K562 (cell line): ENCODE results near the gene DLST. TPM values are rescaled to one million over a fixed set of nuclear protein-coding genes. Genes with fewer than 3 reads are reported as not detected.

Experiments
- ATAC-seq: fragments of 200-7000 bp; cut with Tn5 transposase; 3 replicates; pipeline ENCODE4 v1.9.1; 2020; ENCODE audit warnings: moderate library complexity
- BruUV-seq: library from RNA; stranded (reverse); fragments of 400-500 nt; replicated peaks from 2 replicates; lab custom pipeline; 2021; lab: Mats Ljungman, UMichigan
- CTCF ChIA-PET: fragments of 300-600 bp; formaldehyde crosslinking; extraction: SDS; loops from one replicate; lab custom pipeline; 2021; ENCODE audit warnings: low intra/inter-chr PET ratio; lab: Yijun Ruan, JAX
- POLR2A ChIA-PET: fragments of 300-600, 350-650 bp; sonication (Branson Sonifier 250); formaldehyde crosslinking; extraction: SDS; loops from one replicate; lab custom pipeline; 2021; ENCODE audit warnings: antibody characterized with exemption, inconsistent platforms; lab: Yijun Ruan, JAX
- DNase-seq, 4 experiments: peaks; one replicate each; pipeline versions ENCODE4 v3.0.0 to v3.0.0-alpha.2; 2011 to 2018; ENCODE audit warnings: low spot score in 3 of 4, mixed read lengths in 3 of 4; ENCODE audit errors: extremely low read depth in 1 of 4
- FAIRE-seq: peaks from 2 replicates; lab custom pipeline; 2011; peaks lifted over from hg19 to GRCh38; lab: Jason Lieb, UNC
- H2AFZ ChIP-seq: 2 replicates; pipeline ENCODE4 v1.6.0; 2011; ENCODE audit warnings: low read depth, low read length, control low read depth, inconsistent platforms
- H3K27ac ChIP-seq: fragments of 200-600 bp; 3 replicates; pipeline ENCODE4 v1.8.0; 2011; ENCODE audit warnings: low read depth, mild to moderate bottlenecking, control low read depth, inconsistent platforms, low read length, moderate library complexity, mixed read lengths; ENCODE audit errors: extremely low read depth
- H3K27me3 ChIP-seq, 2 experiments: fragments of 300-600 bp in 1 of 2; 2 replicates in 1 of 2; 3 replicates in 1 of 2; pipeline versions ENCODE4 v1.6.0 to v1.8.0; 2011; ENCODE audit warnings: inconsistent platforms in 2 of 2, low read length in 2 of 2, mild to moderate bottlenecking in 1 of 2, mixed read lengths in 1 of 2, moderate library complexity in 1 of 2; ENCODE audit not compliant: control insufficient read depth in 2 of 2, insufficient read depth in 2 of 2
- H3K36me3 ChIP-seq: fragments of 300-600 bp; 3 replicates; pipeline ENCODE4 v1.8.0; 2011; ENCODE audit warnings: mild to moderate bottlenecking, low read length, inconsistent platforms; ENCODE audit not compliant: control insufficient read depth, insufficient read depth
- H3K4me1 ChIP-seq, 2 experiments: fragments of 200-600 bp in 1 of 2; replicated peaks in 1 of 2; 2 replicates in 1 of 2; 3 replicates in 1 of 2; pipeline versions ENCODE4 v1.5.1 to v1.8.0; 2011; ENCODE audit warnings: inconsistent platforms in 2 of 2, low read length in 2 of 2, mild to moderate bottlenecking in 1 of 2, mixed read lengths in 1 of 2, moderate library complexity in 1 of 2; ENCODE audit not compliant: control insufficient read depth in 2 of 2, insufficient read depth in 2 of 2
- H3K4me2 ChIP-seq: 2 replicates; pipeline ENCODE4 v1.6.1; 2011; ENCODE audit warnings: low read length, control low read depth, inconsistent platforms, mixed read lengths; ENCODE audit not compliant: insufficient read depth
- H3K4me3 ChIP-seq: fragments of 200-600 bp; sonication (generic), shearing (Covaris generic); 2 replicates; pipeline ENCODE4 v1.5.1; 2016; ENCODE audit warnings: control low read depth, inconsistent platforms
- H3K79me2 ChIP-seq: fragments of 200-600 bp; 3 replicates; pipeline ENCODE4 v1.8.0; 2011; ENCODE audit warnings: low read length, inconsistent platforms; ENCODE audit not compliant: control insufficient read depth, insufficient read depth
- H3K9ac ChIP-seq, 2 experiments: 2 replicates each; pipeline versions ENCODE4 v1.6.0 to v1.6.1; 2011; ENCODE audit warnings: low read depth in 2 of 2, low read length in 2 of 2, control low read depth in 1 of 2, inconsistent platforms in 1 of 2, mild to moderate bottlenecking in 1 of 2, mixed read lengths in 1 of 2; ENCODE audit not compliant: insufficient read depth in 1 of 2
- H3K9me1 ChIP-seq: one replicate; pipeline ENCODE4 v1.6.0; 2011; ENCODE audit warnings: inconsistent platforms, mild to moderate bottlenecking, low read length, moderate library complexity; ENCODE audit not compliant: control insufficient read depth, insufficient read depth
- H3K9me3 ChIP-seq: replicated peaks from 2 replicates; pipeline ENCODE4 v1.5.1; 2011; ENCODE audit warnings: low read depth, low read length, inconsistent platforms; ENCODE audit not compliant: control insufficient read depth, insufficient read depth
- H4K20me1 ChIP-seq: replicated peaks from 2 replicates; pipeline ENCODE4 v1.6.1; 2011; ENCODE audit warnings: low read length, inconsistent platforms, mixed read lengths; ENCODE audit not compliant: control insufficient read depth, insufficient read depth
- CREM ChIP-seq: IDR thresholded peaks from 2 replicates; pipeline ENCODE4 v1.6.1; 2014; ENCODE audit warnings: antibody characterized with exemption, low read depth
- LEF1 ChIP-seq: fragments of 450-650 bp; IDR thresholded peaks from 2 replicates; pipeline ENCODE4 v1.6.1; 2016; ENCODE audit warnings: mild to moderate bottlenecking
- NCOR1 ChIP-seq: fragments of 450-650 bp; IDR thresholded peaks from 2 replicates; pipeline ENCODE4 v1.6.1; 2016; ENCODE audit warnings: mild to moderate bottlenecking, moderate library complexity
- NFRKB ChIP-seq: fragments of 450-650 bp; IDR thresholded peaks from 2 replicates; pipeline ENCODE4 v1.6.1; 2016; ENCODE audit warnings: low read depth
- PYGO2 ChIP-seq: fragments of 450-650 bp; IDR thresholded peaks from 2 replicates; pipeline ENCODE4 v1.6.1; 2016; ENCODE audit warnings: mild to moderate bottlenecking, missing genetic modification characterization, moderate library complexity, missing compliant biosample characterization
- RBM25 ChIP-seq: fragments of 200-400 bp; formaldehyde crosslinking; IDR thresholded peaks from 2 replicates; pipeline ENCODE4 v1.6.1; 2018; ENCODE audit warnings: low read length, low read depth, moderate library complexity; ENCODE audit not compliant: severe bottlenecking
- RFX5 ChIP-seq: IDR thresholded peaks from 2 replicates; pipeline ENCODE4 v1.6.1; 2011; ENCODE audit warnings: low read depth, mild to moderate bottlenecking, improper control_type of control experiment, low read length
- ZFP36 ChIP-seq: fragments of 150-350 bp; IDR thresholded peaks from 2 replicates; pipeline ENCODE4 v1.6.1; 2018; ENCODE audit warnings: low read length, low read depth; ENCODE audit not compliant: partially characterized antibody
- ZKSCAN3 ChIP-seq: fragments of 250-450 bp; sonication (Bioruptor Pico); IDR thresholded peaks from 2 replicates; pipeline ENCODE4 v1.4.0; 2020
- ZNF239 ChIP-seq: fragments of 250-450 bp; sonication (Bioruptor Pico); IDR thresholded peaks from 2 replicates; pipeline ENCODE4 v1.4.0; 2020; ENCODE audit warnings: mild to moderate bottlenecking
- ZNF311 ChIP-seq: fragments of 250-450 bp; sonication (Bioruptor Pico); IDR thresholded peaks from 2 replicates; pipeline ENCODE4 v1.4.0; 2020; ENCODE audit warnings: mild to moderate bottlenecking, moderate library complexity
- WGBS: fragments of 100-300 bp; shearing (Covaris generic); methylation state at CpG from one replicate; pipeline ENCODE4 v1.1.6; 2016; ENCODE audit warnings: low coverage, mixed read lengths; ENCODE audit not compliant: insufficient coverage; ENCODE audit errors: missing lambda C conversion rate; 5-methylcytosine and 5-hydroxymethylcytosine counted together
- in situ Hi-C: fragments of 300-500 bp; cut with MboI; formaldehyde crosslinking; loops from 4 replicates; pipeline ENCODE4 v1.15.0; 2018; ENCODE audit warnings: inconsistent platforms, mixed read lengths
- intact Hi-C: fragments of 100-400 bp; cut with micrococcal nuclease; formaldehyde crosslinking; loops from 2 replicates; pipeline ENCODE4 v1.14.2; 2022
- polyA plus RNA-seq, 8 experiments: library from polyadenylated mRNA; depleted of rRNA in 4 of 8; stranded (reverse) in 5 of 8; unstranded in 3 of 8; fragments of >200 nt; fragmentation: Nextera tagmentation in 2 of 8; fragmentation: Illumina TruSeq in 1 of 8; extraction: Ambion mirVana in 2 of 8; extraction: Trizol in 1 of 8; gene quantifications; 2 replicates each; pipeline versions ENCODE4 v1.2.1 to v1.2.3, GENCODE V29; 2011 to 2014; ENCODE audit warnings: inconsistent platforms in 1 of 8, missing spikeins in 1 of 8
- total RNA-seq, 7 experiments: library from RNA; depleted of rRNA in 6 of 7; stranded (reverse); fragments of >200 nt in 6 of 7; fragmentation: Illumina TruSeq in 2 of 7; extraction: Trizol in 2 of 7; gene quantifications; 2 replicates each; pipeline versions ENCODE4 v1.2.1 to v1.2.3, GENCODE V29; 2011 to 2021; ENCODE audit warnings: low replicate concordance in 1 of 7

The DLST gene
- total and polyA plus RNA-seq, 9 of the 15 experiments (the other 6 are each of a cell fraction or from before 2014, with no cell fraction given), result 3.0 to 73.7 (median 45.4) TPM

DNA sequence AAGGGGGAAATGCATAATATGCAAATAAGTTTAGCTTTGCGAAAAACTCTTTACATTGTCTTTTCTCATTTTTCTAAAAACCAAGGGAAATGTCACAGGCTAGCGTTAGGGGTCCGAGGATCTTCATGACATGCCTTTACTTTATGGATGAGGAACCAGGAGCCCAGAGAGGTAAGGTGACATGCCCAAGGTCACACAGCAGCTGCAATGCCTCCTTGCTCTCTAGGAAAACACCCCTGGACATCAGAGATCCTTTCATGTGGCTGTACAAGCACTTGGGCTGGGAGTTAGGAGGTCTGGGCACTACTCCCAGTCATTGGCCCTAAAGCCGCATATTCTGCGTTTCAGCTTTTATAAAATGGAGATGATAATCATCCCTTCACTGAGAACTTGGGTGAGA, 6.5 kb upstream of the DLST start:
- intact Hi-C loops, result no loop called here
- TF ChIP-seq ZKSCAN3 (CRISPR knock-in tag) (no peak), LEF1 (no peak), ZFP36 (peak; percentile 55), NCOR1 (no peak), ZNF239 (no peak), RFX5 (no peak), RBM25 (peak; percentile 37), PYGO2 (no peak), CREM (no peak), ZNF311 (no peak), NFRKB (no peak)
- TF ChIP-seq, all 486 proteins: peak for 2
- Histone ChIP-seq H3K27me3 (no peaks in the 10 kb centered on the region), H2AFZ (no peak overlapping the region), H3K4me1 (peaks cover 0 to 4% of the 10 kb centered on the region in 2 experiments; a peak in 1 of 5 replicates), H3K9me3 (no peaks in the 10 kb centered on the region), H3K4me2 (no peak overlapping the region), H3K9me1 (no peaks in the 10 kb centered on the region), H3K36me3 (no peaks in the 10 kb centered on the region), H3K9ac (no peak overlapping the region), H3K4me3 (no peak overlapping the region), H4K20me1 (no peaks in the 10 kb centered on the region), H3K79me2 (no peaks in the 10 kb centered on the region), H3K27ac (no peak overlapping the region)
- WGBS, result 56% methylated on average over 4 of the region's 5 CpGs
- BruUV-seq, result no TSS peak
- ATAC-seq (no peak), DNase-seq (no peak), FAIRE-seq (no peak)
- ChIA-PET CTCF (no interaction called here), POLR2A (no interaction called here)
- in situ Hi-C loops, result no loop called here
